ENCODE measurements around the gene CACHD1. TPM values are rescaled to one million over a fixed set of nuclear protein-coding genes. Genes with fewer than 3 reads are reported as not detected.

The CACHD1 gene
- total RNA-seq, 1 donor from 2014 or later, result 3.1 TPM

- DNase-seq, result no peak
- intact Hi-C loops (cut with micrococcal nuclease), result no loop called here
- no peak for ATAC-seq
Measured at GRCh38 chr1:64567426-64568170, 97.7 kb downstream of the CACHD1 start.

GRCh38 chr1:64568171-64568450, 98.2 kb downstream of the CACHD1 start:
- DNase-seq (no peak), ATAC-seq (no peak)
- intact Hi-C loops (cut with micrococcal nuclease), result no loop called here

- ATAC-seq, result no peak
Measured at GRCh38 chr1:64569411-64569810, 99.5 kb downstream of the CACHD1 start.

GRCh38 chr1:64570267-64570855, 100.4 kb downstream of the CACHD1 start:
- no peak for DNase-seq
- no peak for ATAC-seq
- intact Hi-C loops (cut with micrococcal nuclease), result no loop called here

More at GRCh38 chr1:64569411-64569810, 99.5 kb downstream of the CACHD1 start:
- no peak for DNase-seq
- intact Hi-C loops (cut with micrococcal nuclease), result no loop called here

- no peak for ATAC-seq
- intact Hi-C loops (cut with micrococcal nuclease), result no loop called here
- no peak for DNase-seq
Measured at GRCh38 chr1:64572222-64572900, 102.4 kb downstream of the CACHD1 start.

- DNase-seq (no peak), ATAC-seq (no peak)
- intact Hi-C loops (cut with micrococcal nuclease), result no loop called here
Measured at GRCh38 chr1:64574301-64574700, 104.4 kb downstream of the CACHD1 start.

- intact Hi-C loops (cut with micrococcal nuclease), result no loop called here
- DNase-seq, result no peak
- no peak for ATAC-seq
Measured at GRCh38 chr1:64575881-64576676, 106.2 kb downstream of the CACHD1 start.

GRCh38 chr1:64578270-64578973, 108.5 kb downstream of the CACHD1 start:
- ATAC-seq, result peak; percentile 66

GRCh38 chr1:64579767-64580166, 109.8 kb downstream of the CACHD1 start:
- no peak for DNase-seq
- intact Hi-C loops (cut with micrococcal nuclease), result no loop called here
- ATAC-seq, result peak; percentile 17

More at GRCh38 chr1:64578270-64578973, 108.5 kb downstream of the CACHD1 start:
- intact Hi-C loops (cut with micrococcal nuclease), result no loop called here
- DNase-seq, result peak; percentile 45

- no peak for DNase-seq
- ATAC-seq, result no peak
- intact Hi-C loops (cut with micrococcal nuclease), result no loop called here
Measured at GRCh38 chr1:64581135-64581842, 111.4 kb downstream of the CACHD1 start.

- peak; percentile 56 for ATAC-seq
- intact Hi-C loops (cut with micrococcal nuclease), result no loop called here
Measured at GRCh38 chr1:64581843-64582185, 111.9 kb downstream of the CACHD1 start.

GRCh38 chr1:64584479-64584878, 114.5 kb downstream of the CACHD1 start:
- DNase-seq (no peak), ATAC-seq (no peak)
- intact Hi-C loops (cut with micrococcal nuclease), result no loop called here

More at GRCh38 chr1:64581843-64582185, 111.9 kb downstream of the CACHD1 start:
- no peak for DNase-seq

GRCh38 chr1:64588876-64589275, 118.9 kb downstream of the CACHD1 start:
- intact Hi-C loops (cut with micrococcal nuclease), result no loop called here

GRCh38 chr1:64590316-64590715, 120.4 kb downstream of the CACHD1 start:
- ATAC-seq, result no peak
- intact Hi-C loops (cut with micrococcal nuclease), result no loop called here
- DNase-seq, result no peak

More at GRCh38 chr1:64588876-64589275, 118.9 kb downstream of the CACHD1 start:
- no peak for ATAC-seq
- no peak for DNase-seq

GRCh38 chr1:64594446-64594845, 124.5 kb downstream of the CACHD1 start:
- ATAC-seq (no peak), DNase-seq (no peak)
- intact Hi-C loops (cut with micrococcal nuclease), result no loop called here

- intact Hi-C loops (cut with micrococcal nuclease), result no loop called here
- no peak for ATAC-seq
- no peak for DNase-seq
Measured at GRCh38 chr1:64595871-64596515, 126.1 kb downstream of the CACHD1 start.

- no peak for ATAC-seq
- no peak for DNase-seq
- intact Hi-C loops (cut with micrococcal nuclease), result no loop called here
Measured at GRCh38 chr1:64597113-64597512, 127.2 kb downstream of the CACHD1 start.

GRCh38 chr1:64598100-64598571, 128.2 kb downstream of the CACHD1 start:
- no peak for DNase-seq
- peak; percentile 46 for ATAC-seq
- intact Hi-C loops (cut with micrococcal nuclease), result no loop called here
